Measurements from ENCODE around the gene AGPAT4. TPM values are rescaled to one million over a fixed set of nuclear protein-coding genes. Genes with fewer than 3 reads are reported as not detected.

The AGPAT4 gene
- total and polyA plus RNA-seq, 2 donors (not counting 1 experiment from before 2014, with no cell fraction given): 4.4 to 6.1 TPM

DNA sequence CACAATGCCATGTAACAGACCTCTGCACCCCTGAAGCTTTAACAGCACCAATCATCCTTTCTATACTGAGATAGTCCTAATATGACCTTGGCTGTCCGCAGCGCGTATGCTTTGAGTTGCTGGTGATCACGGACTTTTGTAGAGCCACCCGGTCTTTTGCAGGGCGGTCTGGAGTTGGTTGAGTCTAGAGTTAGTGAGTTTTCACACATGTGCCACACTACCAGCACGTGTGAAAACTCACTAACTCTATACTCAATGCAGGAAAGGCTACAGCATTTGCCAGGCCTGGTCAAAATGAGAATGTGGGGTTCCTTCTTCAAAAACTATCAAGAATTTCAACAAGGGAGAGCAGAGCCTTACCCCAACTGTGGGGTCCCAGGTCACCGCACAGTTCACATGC, 14.6 kb downstream of the AGPAT4 start:
- H3K4me1 Mint-ChIP-seq: no peaks in the 10 kb centered on the region
- intact Hi-C loops (cut with micrococcal nuclease): no loop called here
- H3K4me3 Mint-ChIP-seq: no peak overlapping the region
- Histone ChIP-seq H2AFZ (ENCODE audit: insufficient read depth, low read depth, low read length, poor library complexity, severe bottlenecking) (no peak overlapping the region), H3K9ac (ENCODE audit: low read length) (no peak overlapping the region), H3K27ac (ENCODE audit: low read length in 2 of 2) (no peak overlapping the region), H3K27me3 (replicated peaks in 1 of 4; ENCODE audit: control extremely low read depth in 1 of 4, control insufficient read depth in 3 of 4, insufficient read depth in 4 of 4, low read length in 3 of 4) (no peaks in the 10 kb centered on the region), H3K4me2 (replicated peaks; ENCODE audit: low read depth, low read length, poor library complexity, severe bottlenecking) (no peak overlapping the region), H3K9me3 (ENCODE audit: control extremely low read depth in 1 of 3, control insufficient read depth in 2 of 3, insufficient read depth in 1 of 3, low read length in 2 of 3) (no peaks in the 10 kb centered on the region), H3K36me3 (replicated peaks in 1 of 2; ENCODE audit: control extremely low read depth in 1 of 2, control insufficient read depth in 1 of 2, extremely low read depth in 1 of 2, insufficient read depth in 2 of 2, low read length in 1 of 2) (no peaks in the 10 kb centered on the region), H3K4me3 (ENCODE audit: control extremely low read depth in 1 of 5, extremely low read depth in 1 of 5, insufficient read depth in 1 of 5, low read depth in 2 of 5, low read length in 4 of 5) (no peak overlapping the region), H4K20me1 (ENCODE audit: control insufficient read depth, insufficient read depth, low read length, poor library complexity, severe bottlenecking) (no peaks in the 10 kb centered on the region), H3K79me2 (ENCODE audit: control insufficient read depth, insufficient read depth, low read length) (no peaks in the 10 kb centered on the region), H3K4me1 (ENCODE audit: control insufficient read depth in 2 of 2, insufficient read depth in 2 of 2, low read length in 2 of 2) (no peaks in the 10 kb centered on the region)
- H3K9me3 Mint-ChIP-seq (ENCODE audit: insufficient read depth): no peaks in the 10 kb centered on the region
- 86% methylated on average over 1 of the region's 8 CpGs for WGBS (ENCODE audit: insufficient coverage)
- no peaks in the 10 kb centered on the region for H3K27me3 Mint-ChIP-seq
- DNase-seq (no peak), ATAC-seq (ENCODE audit: low read depth) (no peak)
- H3K27ac Mint-ChIP-seq: no peak overlapping the region
- CTCF ChIA-PET: no interaction called here
- POLR2A ChIA-PET: no interaction called here
- TF ChIP-seq EZH2 (IDR thresholded peaks at IDR 0.05; ENCODE audit: borderline replicate concordance, insufficient read depth, low read depth, low read length, poor library complexity, severe bottlenecking): no peak
- TF ChIP-seq, protein P1, sequence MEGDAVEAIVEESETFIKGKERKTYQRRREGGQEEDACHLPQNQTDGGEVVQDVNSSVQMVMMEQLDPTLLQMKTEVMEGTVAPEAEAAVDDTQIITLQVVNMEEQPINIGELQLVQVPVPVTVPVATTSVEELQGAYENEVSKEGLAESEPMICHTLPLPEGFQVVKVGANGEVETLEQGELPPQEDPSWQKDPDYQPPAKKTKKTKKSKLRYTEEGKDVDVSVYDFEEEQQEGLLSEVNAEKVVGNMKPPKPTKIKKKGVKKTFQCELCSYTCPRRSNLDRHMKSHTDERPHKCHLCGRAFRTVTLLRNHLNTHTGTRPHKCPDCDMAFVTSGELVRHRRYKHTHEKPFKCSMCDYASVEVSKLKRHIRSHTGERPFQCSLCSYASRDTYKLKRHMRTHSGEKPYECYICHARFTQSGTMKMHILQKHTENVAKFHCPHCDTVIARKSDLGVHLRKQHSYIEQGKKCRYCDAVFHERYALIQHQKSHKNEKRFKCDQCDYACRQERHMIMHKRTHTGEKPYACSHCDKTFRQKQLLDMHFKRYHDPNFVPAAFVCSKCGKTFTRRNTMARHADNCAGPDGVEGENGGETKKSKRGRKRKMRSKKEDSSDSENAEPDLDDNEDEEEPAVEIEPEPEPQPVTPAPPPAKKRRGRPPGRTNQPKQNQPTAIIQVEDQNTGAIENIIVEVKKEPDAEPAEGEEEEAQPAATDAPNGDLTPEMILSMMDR (IDR thresholded peaks at IDR 0.05): no peak

DNA sequence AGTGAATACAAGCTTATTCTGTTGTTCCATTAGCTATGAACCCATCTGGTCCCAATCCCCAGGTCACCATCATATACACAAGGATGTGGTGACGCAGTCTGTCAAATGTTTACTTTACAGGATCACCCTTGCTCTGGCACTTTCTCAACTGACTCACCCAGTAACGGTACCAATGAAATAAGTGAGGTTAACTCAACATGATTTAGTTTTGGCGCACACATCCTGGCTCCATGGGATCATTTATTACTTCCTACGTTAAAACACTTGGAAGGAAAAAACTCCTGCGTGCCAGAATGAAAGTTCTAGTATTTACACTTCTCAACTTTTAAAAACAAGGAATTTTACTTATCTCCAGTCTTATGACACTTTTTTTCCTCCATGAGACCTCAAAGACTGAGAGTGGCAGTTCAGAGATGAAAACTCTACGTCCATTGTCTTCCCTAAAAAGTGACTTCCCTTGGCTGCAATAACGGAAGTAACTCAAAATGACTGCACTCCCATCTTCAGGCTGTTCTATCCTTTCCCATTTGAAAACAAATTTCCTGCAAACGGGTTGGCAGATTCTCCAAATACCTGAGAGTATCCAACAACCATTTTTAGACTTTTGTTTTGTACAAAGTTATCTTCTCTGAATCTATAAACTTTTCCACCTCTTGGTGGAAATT, 15.9 kb downstream of the AGPAT4 start:
- no peaks in the 10 kb centered on the region for H3K9me3 Mint-ChIP-seq (ENCODE audit: insufficient read depth)
- no peaks in the 10 kb centered on the region for H3K27me3 Mint-ChIP-seq
- DNase-seq (no peak), ATAC-seq (ENCODE audit: low read depth) (no peak)
- H3K4me2 ChIP-seq (replicated peaks; ENCODE audit: low read depth, low read length, poor library complexity, severe bottlenecking): no peak overlapping the region
- ChIA-PET POLR2A (no interaction called here), CTCF (no interaction called here)
- H3K27ac ChIP-seq (ENCODE audit: low read length in 2 of 2): no peak overlapping the region
- no peak overlapping the region for H3K4me3 Mint-ChIP-seq
- H3K9me3 ChIP-seq (ENCODE audit: control extremely low read depth in 1 of 3, control insufficient read depth in 2 of 3, insufficient read depth in 1 of 3, low read length in 2 of 3): no peaks in the 10 kb centered on the region
- H3K27ac Mint-ChIP-seq: no peak overlapping the region
- intact Hi-C loops (cut with micrococcal nuclease): no loop called here
- H3K4me3 ChIP-seq (ENCODE audit: control extremely low read depth in 1 of 5, extremely low read depth in 1 of 5, insufficient read depth in 1 of 5, low read depth in 2 of 5, low read length in 4 of 5): no peak overlapping the region
- H4K20me1 ChIP-seq (ENCODE audit: control insufficient read depth, insufficient read depth, low read length, poor library complexity, severe bottlenecking): no peaks in the 10 kb centered on the region
- H3K4me1 Mint-ChIP-seq: no peaks in the 10 kb centered on the region
- no peaks in the 10 kb centered on the region for H3K36me3 ChIP-seq (replicated peaks in 1 of 2; ENCODE audit: control extremely low read depth in 1 of 2, control insufficient read depth in 1 of 2, extremely low read depth in 1 of 2, insufficient read depth in 2 of 2, low read length in 1 of 2)
- 98% methylated on average over 7 of the region's 8 CpGs for WGBS (ENCODE audit: insufficient coverage)
- no peaks in the 10 kb centered on the region for H3K79me2 ChIP-seq (ENCODE audit: control insufficient read depth, insufficient read depth, low read length)
- no peak overlapping the region for H3K9ac ChIP-seq (ENCODE audit: low read length)
- no peak overlapping the region for H2AFZ ChIP-seq (ENCODE audit: insufficient read depth, low read depth, low read length, poor library complexity, severe bottlenecking)
- H3K4me1 ChIP-seq (ENCODE audit: control insufficient read depth in 2 of 2, insufficient read depth in 2 of 2, low read length in 2 of 2): no peaks in the 10 kb centered on the region
- TF ChIP-seq, protein P1 (IDR thresholded peaks at IDR 0.05): no peak
- no peak for TF ChIP-seq EZH2 (IDR thresholded peaks at IDR 0.05; ENCODE audit: borderline replicate concordance, insufficient read depth, low read depth, low read length, poor library complexity, severe bottlenecking)
- no peaks in the 10 kb centered on the region for H3K27me3 ChIP-seq (replicated peaks in 1 of 4; ENCODE audit: control extremely low read depth in 1 of 4, control insufficient read depth in 3 of 4, insufficient read depth in 4 of 4, low read length in 3 of 4)

Measured in B cell (primary cell).